Glomerular visceral epithelial cell (primary cell): ENCODE data around the gene MAGI1.
"Not testable (repeated sequence)": the region's sequence is repeated elsewhere in the genome, so short reads cannot be mapped to it uniquely, and the experiment has no call there.

Source experiments
- DNase-seq: peaks from one replicate; pipeline ENCODE4 v3.0.0-alpha.2; 2016; ENCODE audit errors: extremely low spot score

MAGI1 gene

GRCh38 chr3:65907232-65908130 is 131.2 kb downstream of the MAGI1 start:
- DNase-seq = no peak

GRCh38 chr3:65905771-65906170 is 132.9 kb downstream of the MAGI1 start:
- no peak for DNase-seq

GRCh38 chr3:65904016-65904415 is 134.7 kb downstream of the MAGI1 start:
- DNase-seq = no peak

- DNase-seq = no peak
Measured at GRCh38 chr3:65902304-65902793, 136.4 kb downstream of the MAGI1 start.

- no peak for DNase-seq
Measured at GRCh38 chr3:65901226-65901625, 137.5 kb downstream of the MAGI1 start.

GRCh38 chr3:65899226-65899625 is 139.5 kb downstream of the MAGI1 start:
- DNase-seq = no peak

GRCh38 chr3:65897766-65898165 is 141.0 kb downstream of the MAGI1 start:
- no peak for DNase-seq

GRCh38 chr3:65896321-65896720 is 142.4 kb downstream of the MAGI1 start:
- DNase-seq = no peak

GRCh38 chr3:65894679-65895453 is 143.9 kb downstream of the MAGI1 start:
- DNase-seq = no peak

GRCh38 chr3:65894126-65894525 is 144.6 kb downstream of the MAGI1 start:
- no peak for DNase-seq

GRCh38 chr3:65893631-65894030 is 145.1 kb downstream of the MAGI1 start:
- no peak for DNase-seq

- DNase-seq = not testable (repeated sequence)
Measured at GRCh38 chr3:65891477-65891876, 147.2 kb downstream of the MAGI1 start.

- no peak for DNase-seq
Measured at GRCh38 chr3:65890328-65890727, 148.4 kb downstream of the MAGI1 start.

- no peak for DNase-seq
Measured at GRCh38 chr3:65889707-65890099, 149.0 kb downstream of the MAGI1 start.

GRCh38 chr3:65888980-65889706 is 149.6 kb downstream of the MAGI1 start:
- DNase-seq = peak; percentile 69

GRCh38 chr3:65888196-65888595 is 150.5 kb downstream of the MAGI1 start:
- DNase-seq = no peak

GRCh38 chr3:65886391-65886790 is 152.3 kb downstream of the MAGI1 start:
- DNase-seq = no peak

- DNase-seq = no peak
Measured at GRCh38 chr3:65884071-65884470, 154.6 kb downstream of the MAGI1 start.

- no peak for DNase-seq
Measured at GRCh38 chr3:65883613-65884012, 155.1 kb downstream of the MAGI1 start.

- no peak for DNase-seq
Measured at GRCh38 chr3:65880350-65880749, 158.4 kb downstream of the MAGI1 start.

- DNase-seq = no peak
Measured at GRCh38 chr3:65879372-65879771, 159.3 kb downstream of the MAGI1 start.

- no peak for DNase-seq
Measured at GRCh38 chr3:65878831-65879230, 159.9 kb downstream of the MAGI1 start.
